ENCODE data around the gene RPA1.
A peak's percentile ranks its signal among the peaks of the same experiment; 100 is the strongest.
"Not testable (repeated sequence)": the region's sequence is repeated elsewhere in the genome, so short reads cannot be mapped to it uniquely, and the experiment has no call there.

Gene RPA1

GRCh38 chr17:1829592-1830257, at the start of gene RPA1, which contains the start of gene SMYD4:
TSS of gene RPA1 (plus strand) at chr17:1830005. CDS start at chr17:1830094, 89 bp downstream.
TSS of gene SMYD4 (minus strand) at chr17:1829902. CDS start at chr17:1827994, 1,908 bp downstream.
- peak; percentile 74 for DNase-seq (ENCODE audit: low read depth, low spot score)

DNA sequence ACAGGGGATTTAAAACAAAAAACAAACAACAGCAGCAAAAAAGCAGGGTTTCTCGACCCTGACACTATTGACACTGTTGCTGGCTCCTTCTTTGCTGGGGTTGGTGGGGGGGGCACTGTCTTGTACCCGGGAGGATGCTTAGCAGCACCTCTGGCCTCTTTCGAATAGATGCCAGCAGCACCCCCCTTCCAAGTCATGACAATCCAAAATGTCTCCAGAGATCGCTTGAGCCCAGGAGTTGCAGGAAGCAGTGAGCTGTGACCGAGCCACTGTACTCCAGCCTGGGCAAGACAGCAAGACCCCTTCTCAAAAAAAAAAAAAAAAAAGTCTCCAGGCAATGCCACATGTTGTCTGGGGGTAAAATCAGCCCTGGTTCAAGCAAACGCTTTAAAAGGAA, 47.6 kb upstream of the RPA1 start:
- no peak for DNase-seq (ENCODE audit: low read depth, low spot score)

DNA sequence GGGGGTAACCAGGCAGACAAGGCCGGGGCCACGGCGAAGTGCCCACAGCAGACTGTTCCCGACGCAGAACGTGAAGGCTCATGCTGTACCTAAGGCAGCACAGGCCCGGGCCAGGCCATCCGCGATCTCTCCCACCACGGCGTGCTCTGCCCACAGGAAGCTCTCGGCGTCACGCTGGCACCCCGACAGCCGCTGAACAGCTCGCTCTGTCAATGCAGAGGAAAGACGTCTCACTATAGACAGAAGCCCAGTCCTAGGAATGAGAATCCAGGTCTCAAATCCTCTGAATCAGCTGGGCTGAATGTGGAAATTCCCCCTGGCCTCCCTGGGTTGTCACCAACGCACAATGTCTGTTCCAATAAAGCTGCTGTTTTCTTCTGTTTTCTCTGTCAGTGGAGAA, 46.5 kb upstream of the RPA1 start:
- no peak for DNase-seq (ENCODE audit: low read depth, low spot score)

DNA sequence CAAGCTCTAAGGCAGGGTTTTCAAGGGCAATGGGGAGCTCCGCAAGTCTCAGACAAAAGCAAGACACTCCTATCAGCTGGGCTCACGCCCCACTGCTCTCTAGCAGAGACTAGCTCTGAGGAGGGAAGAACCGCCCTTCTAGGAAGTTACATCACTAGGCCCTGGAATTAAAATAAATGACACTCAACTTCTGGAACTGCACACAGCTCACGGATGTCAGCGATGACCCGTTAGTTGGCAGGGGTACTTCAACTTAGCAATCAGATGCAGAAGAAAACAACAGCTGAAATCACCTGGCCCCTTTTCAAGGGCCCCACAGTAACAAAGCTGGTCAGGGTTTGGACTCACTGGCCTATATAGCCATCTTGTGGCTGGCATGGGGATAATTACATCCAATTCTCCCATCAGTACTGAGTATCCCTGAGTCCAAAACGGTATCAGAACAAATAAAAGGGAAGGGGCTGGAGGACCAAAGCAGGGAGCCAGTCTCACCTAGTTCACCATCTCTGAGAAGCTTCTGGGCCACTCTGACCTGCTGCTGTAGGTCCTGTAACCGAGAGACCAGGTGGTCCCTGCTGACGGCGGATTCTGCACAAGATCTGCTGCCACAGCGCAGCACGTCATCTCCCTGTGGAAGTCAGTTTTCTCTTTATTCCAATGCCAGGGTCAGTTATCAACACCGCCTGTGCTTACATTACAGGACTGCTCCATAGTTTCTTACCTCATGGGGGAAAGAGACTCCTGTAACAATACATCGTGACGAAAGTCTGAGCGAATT, 45.8 kb upstream of the RPA1 start:
- DNase-seq (ENCODE audit: low read depth, low spot score), result no peak

DNA sequence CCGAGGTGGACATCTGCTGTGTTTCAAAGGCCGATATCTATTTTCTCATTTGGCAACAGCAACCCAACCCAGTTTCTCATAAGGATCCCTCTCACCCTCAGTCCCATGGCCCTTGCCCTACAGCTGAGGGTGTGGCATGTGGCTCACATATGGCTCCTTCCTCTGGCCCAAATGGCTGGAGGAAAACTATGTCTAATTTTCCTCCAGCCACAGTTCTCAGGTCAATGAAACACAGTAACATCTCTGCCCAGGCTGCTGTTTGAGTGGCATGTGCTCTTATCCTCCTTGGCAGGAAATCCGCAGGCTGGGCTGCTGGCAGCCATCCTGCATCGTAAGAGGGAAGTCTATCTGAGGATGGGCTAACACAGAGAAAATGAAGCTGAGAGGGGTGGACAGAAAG, 43.9 kb upstream of the RPA1 start:
- DNase-seq (ENCODE audit: low read depth, low spot score), result no peak

GRCh38 chr17:1786708-1787107, 43.1 kb upstream of the RPA1 start:
- DNase-seq (ENCODE audit: low read depth, low spot score), result no peak

GRCh38 chr17:1787301-1787902, 42.4 kb upstream of the RPA1 start:
- DNase-seq (ENCODE audit: low read depth, low spot score), result no peak

- DNase-seq (ENCODE audit: low read depth, low spot score), result no peak
Measured at GRCh38 chr17:1789936-1790335, 39.9 kb upstream of the RPA1 start.

DNA sequence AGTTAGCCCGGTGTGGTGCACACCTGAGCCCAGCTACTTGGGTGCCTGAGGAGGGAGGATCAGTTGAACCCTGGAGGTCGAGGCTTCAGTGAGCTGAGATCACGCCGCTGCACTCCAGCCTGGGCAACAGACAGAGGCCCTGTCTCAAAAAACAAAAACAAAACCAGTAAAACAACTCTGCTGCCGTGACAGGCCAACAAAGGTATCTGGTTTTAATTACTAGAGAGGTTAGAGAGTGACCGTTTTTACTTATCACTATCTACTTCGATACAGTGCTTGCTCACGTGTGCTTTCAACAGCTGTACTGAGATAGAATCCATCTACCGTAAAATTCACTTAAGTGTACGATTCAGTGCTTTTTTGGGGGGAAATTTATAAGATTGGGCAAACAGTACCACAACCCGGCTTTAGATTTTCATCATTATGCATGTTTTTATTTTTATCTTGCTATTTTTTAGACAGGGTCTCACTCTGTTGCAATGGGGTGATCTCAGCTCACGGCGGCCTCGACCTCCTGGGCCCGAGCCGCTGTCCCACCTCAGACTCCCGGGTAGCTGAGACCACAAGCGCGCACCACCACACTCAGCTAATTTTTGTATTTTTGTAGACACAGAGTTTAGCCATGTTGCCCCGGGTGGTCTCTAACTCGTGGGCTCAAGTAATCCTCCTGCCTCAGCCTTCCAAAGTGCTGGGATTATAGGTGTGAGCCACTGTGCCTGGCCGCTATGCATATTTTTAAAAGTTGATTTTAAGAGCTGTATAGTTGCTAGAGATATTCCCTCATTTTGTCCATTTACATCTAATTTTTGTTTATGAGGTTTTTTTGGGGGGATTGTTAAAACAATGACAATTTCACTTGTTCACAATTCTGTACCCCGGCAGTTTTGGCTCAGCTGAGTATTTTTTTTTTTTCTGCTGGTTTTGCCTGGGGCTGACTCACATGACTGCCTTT, 37.0 kb upstream of the RPA1 start:
- DNase-seq (ENCODE audit: low read depth, low spot score), result no peak

DNA sequence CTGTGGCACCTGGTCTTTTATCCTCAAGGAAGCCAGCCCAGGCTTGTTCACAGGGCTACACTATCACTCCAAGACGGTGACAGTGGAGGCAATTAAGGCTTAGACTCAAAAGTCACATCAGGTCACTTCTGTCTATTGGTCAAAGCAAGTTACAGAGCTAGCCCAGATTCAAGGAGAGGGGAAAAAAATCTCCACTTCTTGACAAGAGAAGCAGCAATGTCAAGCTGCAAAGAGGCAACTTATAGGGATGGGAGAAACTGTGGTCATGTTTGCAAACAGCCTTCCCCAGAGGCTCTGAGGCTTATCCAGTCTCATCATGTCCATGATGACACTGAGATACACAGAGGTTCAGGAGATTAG, 36.4 kb upstream of the RPA1 start:
- no peak for DNase-seq (ENCODE audit: low read depth, low spot score)

- no peak for DNase-seq (ENCODE audit: low read depth, low spot score)
Measured at GRCh38 chr17:1796800-1797199, 33.0 kb upstream of the RPA1 start.

DNA sequence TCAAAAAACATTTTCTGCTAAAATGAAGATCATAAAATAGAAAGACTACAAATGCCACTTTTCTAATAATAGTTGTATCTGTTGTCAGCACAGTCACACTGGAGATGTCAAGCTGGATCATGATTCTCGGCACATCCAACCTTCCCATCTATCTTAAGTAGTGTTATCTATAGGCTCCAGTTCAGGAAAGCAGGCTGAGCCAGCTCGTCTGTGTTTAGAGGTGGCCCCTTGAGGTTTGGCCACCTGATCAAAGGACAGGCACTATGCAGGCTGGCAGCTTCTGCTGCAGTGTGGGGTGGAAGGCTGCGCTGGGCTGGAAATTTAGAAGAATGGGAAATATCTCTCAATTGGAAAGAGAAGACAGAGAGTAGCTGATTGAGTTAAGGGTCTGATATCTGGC, 32.5 kb upstream of the RPA1 start:
- no peak for DNase-seq (ENCODE audit: low read depth, low spot score)

GRCh38 chr17:1797846-1798245, 32.0 kb upstream of the RPA1 start:
- not testable (repeated sequence) for DNase-seq (ENCODE audit: low read depth, low spot score)

GRCh38 chr17:1800240-1800639, 29.6 kb upstream of the RPA1 start:
- no peak for DNase-seq (ENCODE audit: low read depth, low spot score)

GRCh38 chr17:1800712-1801111, 29.1 kb upstream of the RPA1 start:
- no peak for DNase-seq (ENCODE audit: low read depth, low spot score)

DNA sequence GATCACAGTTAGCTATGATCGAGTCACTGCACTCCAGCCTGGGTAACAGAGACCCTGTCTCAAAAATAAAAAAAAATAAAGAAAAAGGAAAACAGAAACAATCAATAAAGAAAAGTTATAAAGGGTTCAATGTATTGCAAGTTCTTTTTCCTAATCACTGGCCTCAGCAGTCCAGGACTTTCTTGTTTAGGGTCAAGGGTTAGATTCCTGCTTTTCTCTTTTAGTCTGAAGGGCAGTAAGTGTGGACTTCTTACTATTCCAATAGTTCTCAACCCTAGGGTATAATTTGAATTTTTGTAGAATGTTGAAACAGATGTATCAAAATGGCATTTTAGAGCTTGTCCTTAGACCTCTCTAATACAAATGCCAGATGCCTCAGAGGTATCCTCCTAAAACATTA, 27.4 kb upstream of the RPA1 start:
- no peak for DNase-seq (ENCODE audit: low read depth, low spot score)

DNA sequence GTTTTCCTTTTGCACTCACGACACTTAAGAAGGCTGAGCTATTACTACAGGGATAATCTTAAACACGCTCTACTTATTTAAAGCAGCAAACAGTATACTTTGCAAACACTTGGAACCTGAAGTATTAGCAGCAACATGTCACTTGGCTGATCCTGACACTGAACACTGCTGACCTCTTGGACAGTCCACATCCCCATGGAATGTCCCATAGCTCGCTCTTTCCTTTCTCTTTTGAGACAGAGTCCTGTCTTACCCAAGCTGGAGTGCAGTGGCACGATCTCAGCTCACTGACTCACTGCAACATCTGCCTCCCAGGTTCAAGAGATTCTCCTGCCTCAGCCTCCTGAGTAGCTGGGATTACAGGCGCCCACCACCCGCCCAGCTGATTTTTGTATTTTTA, 26.5 kb upstream of the RPA1 start:
- DNase-seq (ENCODE audit: low read depth, low spot score), result no peak

DNA sequence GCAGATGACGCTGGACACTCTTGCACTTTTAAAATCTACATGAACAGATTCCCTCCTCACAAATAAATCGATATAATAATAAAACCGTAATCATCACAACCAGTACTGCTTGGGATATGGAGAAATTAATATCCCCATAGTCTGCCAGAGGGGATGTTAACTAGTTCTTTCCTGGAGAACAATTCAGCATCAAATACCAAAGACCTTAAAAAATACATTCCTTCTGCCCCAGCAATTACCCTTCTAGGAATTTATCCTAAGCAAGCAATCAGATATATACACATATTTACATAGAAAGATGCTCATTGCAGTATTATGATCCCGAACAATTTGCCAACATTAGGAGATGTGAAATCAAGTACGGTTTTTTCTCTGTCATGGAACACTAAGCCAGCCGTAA, 21.9 kb upstream of the RPA1 start:
- DNase-seq (ENCODE audit: low read depth, low spot score), result no peak

DNA sequence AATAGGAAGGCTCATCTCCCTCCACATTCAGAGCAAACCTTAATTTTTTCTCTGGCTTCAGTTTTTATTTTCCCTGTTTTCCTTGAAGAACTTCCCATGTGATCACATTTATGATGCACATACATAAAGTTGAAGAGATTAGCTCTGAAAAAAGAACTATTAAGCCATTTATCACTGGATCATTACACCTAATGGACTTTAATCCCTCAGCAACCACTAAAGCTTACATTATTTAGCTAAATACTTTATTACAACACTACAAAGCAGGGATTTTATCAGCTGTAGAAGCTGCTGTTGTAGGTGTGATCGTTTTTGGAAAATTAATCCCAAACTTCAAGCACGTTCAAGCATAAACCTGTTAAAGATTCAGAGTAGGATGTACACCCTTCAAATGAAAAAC, 21.2 kb upstream of the RPA1 start:
- no peak for DNase-seq (ENCODE audit: low read depth, low spot score)

GRCh38 chr17:1809815-1810214, 20.0 kb upstream of the RPA1 start:
- not testable (repeated sequence) for DNase-seq (ENCODE audit: low read depth, low spot score)

GRCh38 chr17:1810450-1811103, 19.2 kb upstream of the RPA1 start:
- no peak for DNase-seq (ENCODE audit: low read depth, low spot score)
